Activated naive CD4-positive, alpha-beta T cell treated with anti-CD3 and anti-CD28 coated beads, Interleukin-2, amount 50 U/mL, for 24 hours (primary cell): ENCODE measurements around the gene CFAP90.
A peak's percentile ranks its signal among the peaks of the same experiment; 100 is the strongest.

Source experiments
- H3K27ac Mint-ChIP-seq: one replicate; pipeline ENCODE4 v1.8.0; 2021; ENCODE audit warnings: mild to moderate bottlenecking, mixed read lengths
- H3K27me3 Mint-ChIP-seq: one replicate; pipeline ENCODE4 v1.8.0; 2021; ENCODE audit warnings: mixed read lengths
- H3K36me3 Mint-ChIP-seq: one replicate; pipeline ENCODE4 v1.8.0; 2021; ENCODE audit warnings: mixed read lengths
- H3K4me1 Mint-ChIP-seq: one replicate; pipeline ENCODE4 v1.8.0; 2021; ENCODE audit warnings: mixed read lengths
- H3K4me3 Mint-ChIP-seq: one replicate; pipeline ENCODE4 v1.8.0; 2021; ENCODE audit warnings: mild to moderate bottlenecking, mixed read lengths
- H3K9me3 Mint-ChIP-seq: one replicate; pipeline ENCODE4 v1.8.0; 2021; ENCODE audit warnings: mixed read lengths

CFAP90 gene

DNA sequence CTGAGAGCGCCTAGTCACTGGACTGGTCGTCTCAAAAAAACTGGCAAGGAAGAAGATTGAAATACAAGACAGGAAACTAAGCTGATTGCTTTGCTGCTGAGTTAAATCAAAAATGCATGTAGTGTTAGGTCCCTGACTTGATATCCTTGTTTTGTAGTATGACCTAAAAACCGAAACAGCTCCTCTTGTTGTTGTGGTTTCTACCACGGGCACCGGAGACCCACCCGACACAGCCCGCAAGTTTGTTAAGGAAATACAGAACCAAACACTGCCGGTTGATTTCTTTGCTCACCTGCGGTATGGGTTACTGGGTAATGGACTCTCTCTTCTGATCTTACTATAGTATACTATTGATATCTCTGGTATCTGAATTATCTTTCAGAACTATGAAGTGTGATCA, 22.3 kb upstream of the CFAP90 start:
- Mint-ChIP-seq H3K4me1 (peaks cover 71% of the 10 kb centered on the region), H3K27ac (peak overlapping the region; percentile 60), H3K4me3 (peak overlapping the region; percentile 34), H3K9me3 (no peaks in the 10 kb centered on the region), H3K27me3 (no peaks in the 10 kb centered on the region), H3K36me3 (peaks cover 21% of the 10 kb centered on the region)

DNA sequence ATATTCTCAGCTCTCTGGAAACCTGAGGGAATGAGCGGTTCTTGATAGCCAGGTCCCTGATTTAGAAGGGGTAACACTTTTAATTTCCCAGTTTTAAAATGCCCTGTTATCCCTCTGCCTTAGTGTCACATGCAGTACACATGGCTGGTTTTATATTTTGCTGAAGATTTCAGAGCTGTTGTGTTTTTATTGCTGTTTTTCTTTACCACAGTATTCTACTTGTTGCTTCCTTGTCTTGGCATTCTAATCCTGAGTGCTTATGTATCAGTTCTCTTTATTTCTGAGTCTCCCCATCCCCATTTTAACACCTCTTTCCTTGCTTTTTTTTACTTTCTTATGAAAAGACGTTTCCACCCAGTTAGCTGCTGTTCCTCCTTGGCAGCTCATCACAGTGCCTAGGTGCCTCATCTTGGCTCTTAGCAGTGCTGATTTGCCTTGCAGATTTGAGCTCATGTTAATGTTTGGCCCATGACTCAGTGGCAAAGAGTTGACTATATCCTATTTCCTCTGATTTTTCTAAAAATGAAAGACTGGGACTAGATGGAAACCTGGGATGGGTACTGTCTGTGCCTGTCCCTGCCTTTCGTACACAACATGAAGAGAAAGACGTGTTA, 21.7 kb upstream of the CFAP90 start:
- Mint-ChIP-seq H3K9me3 (no peaks in the 10 kb centered on the region), H3K4me1 (peaks cover 70% of the 10 kb centered on the region), H3K4me3 (peak overlapping the region; percentile 34), H3K27me3 (no peaks in the 10 kb centered on the region), H3K27ac (peak overlapping the region; percentile 38), H3K36me3 (peaks cover 15% of the 10 kb centered on the region)

DNA sequence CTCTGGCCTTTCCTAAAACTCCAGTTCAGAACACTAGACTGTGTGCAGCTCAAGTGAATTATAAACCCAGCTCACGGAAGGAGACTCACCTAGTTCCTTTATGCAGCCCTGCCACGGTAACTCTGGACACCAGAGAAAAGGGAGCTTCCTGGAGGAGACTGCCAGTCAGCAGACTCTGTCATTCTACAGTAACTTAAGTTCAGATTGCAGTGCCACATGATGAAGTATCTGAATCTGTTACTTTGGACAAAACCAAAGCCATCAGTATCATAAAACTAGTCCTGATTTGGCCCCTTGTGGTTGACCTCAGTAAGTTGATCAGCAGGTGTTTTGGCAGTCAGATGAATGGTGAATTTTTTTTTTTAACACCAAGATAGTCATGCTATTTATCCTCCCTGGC, 20.7 kb upstream of the CFAP90 start:
- Mint-ChIP-seq H3K36me3 (peaks cover 13% of the 10 kb centered on the region), H3K27ac (peak overlapping the region; percentile 49), H3K27me3 (no peaks in the 10 kb centered on the region), H3K4me3 (peak overlapping the region; percentile 99), H3K9me3 (no peaks in the 10 kb centered on the region), H3K4me1 (peaks cover 70% of the 10 kb centered on the region)

DNA sequence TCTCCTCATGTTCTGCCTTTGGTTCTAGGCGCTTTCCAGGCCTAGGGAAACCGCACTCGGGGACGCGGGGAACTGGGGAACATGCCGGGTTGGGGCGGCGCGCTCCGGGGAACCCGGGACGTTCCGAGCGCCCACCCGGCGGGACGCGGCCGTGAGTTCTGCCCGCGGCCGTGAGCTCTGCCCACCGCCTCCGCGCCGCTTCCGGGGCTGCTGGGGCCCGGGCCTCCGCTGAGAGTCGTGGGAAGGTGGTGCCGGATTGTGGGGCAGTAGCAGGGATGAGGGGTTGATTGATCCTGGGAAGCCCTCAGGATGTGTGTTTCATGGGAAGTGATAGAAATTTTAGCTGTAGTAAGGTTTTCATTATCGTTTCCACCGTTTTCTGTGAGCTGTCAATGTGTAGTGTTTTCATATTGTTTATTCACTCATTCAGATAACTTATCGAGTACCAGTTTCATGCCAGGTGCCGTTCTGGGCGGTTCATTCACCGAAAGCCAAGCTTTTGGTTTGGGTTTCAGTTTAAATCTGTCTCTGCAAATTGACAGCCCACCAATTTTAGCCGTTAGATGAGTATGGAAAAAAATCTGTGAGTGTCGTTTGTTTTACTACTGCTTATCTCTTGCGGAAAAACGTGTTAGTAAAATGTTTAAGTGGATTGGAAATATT, 18.7 kb upstream of the CFAP90 start:
- no peaks in the 10 kb centered on the region for H3K27me3 Mint-ChIP-seq
- H3K27ac Mint-ChIP-seq, result peak overlapping the region; percentile 91
- H3K9me3 Mint-ChIP-seq, result no peaks in the 10 kb centered on the region
- peak overlapping the region; percentile 99 for H3K4me3 Mint-ChIP-seq
- peaks cover 7% of the 10 kb centered on the region for H3K36me3 Mint-ChIP-seq
- H3K4me1 Mint-ChIP-seq, result peaks cover 79% of the 10 kb centered on the region

DNA sequence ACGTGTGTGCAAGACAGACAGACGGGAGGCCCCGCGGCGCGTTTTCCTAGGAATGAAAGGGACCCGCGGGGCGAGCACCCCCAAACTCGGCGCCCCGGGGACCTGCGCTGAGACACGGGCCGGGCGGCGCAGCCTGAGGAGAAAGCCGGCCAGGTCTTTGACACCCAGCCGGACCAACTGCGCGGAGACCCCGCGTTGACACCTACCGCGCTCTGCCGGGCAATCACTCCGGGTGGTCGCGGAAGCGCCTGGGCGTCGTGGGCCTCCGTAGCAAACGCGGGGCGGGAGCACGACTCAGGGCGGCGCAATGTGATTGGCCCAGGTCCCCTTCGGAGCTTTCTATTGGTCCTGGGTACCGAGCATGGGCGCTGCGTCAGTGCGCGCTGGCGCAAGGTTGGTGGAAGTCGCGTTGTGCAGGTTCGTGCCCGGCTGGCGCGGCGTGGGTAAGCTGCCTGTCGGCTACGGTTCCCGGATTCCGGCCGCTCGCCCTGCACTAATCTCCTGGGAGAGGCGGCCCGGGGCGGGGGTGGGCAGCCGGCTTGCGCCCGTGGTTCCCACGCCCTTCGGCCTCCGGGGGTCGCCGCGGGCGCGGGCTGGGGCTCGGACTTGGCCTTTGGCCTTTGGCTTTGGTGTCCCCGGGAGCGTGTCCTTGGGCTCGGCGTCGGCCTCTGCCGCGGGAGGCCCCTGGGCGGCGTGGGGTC, 18.0 kb upstream of the CFAP90 start, which contains the start of the genes FASTKD3 and MTRR:
Gene FASTKD3, minus strand, starts transcription at position 259 of the 701 bp plus-strand sequence. CDS start 948 bp downstream, outside the sequence.
Gene MTRR, plus strand, starts transcription at position 376 of the 701 bp plus-strand sequence. CDS start 1,647 bp downstream, outside the sequence.
- Mint-ChIP-seq H3K9me3 (no peaks in the 10 kb centered on the region), H3K4me1 (peaks cover 77% of the 10 kb centered on the region), H3K27ac (peak within 1 kb of the TSS; percentile 91), H3K4me3 (peak within 1 kb of the TSS; percentile 99), H3K27me3 (no peaks in the 10 kb centered on the region), H3K36me3 (peaks cover 7% of the 10 kb centered on the region)

DNA sequence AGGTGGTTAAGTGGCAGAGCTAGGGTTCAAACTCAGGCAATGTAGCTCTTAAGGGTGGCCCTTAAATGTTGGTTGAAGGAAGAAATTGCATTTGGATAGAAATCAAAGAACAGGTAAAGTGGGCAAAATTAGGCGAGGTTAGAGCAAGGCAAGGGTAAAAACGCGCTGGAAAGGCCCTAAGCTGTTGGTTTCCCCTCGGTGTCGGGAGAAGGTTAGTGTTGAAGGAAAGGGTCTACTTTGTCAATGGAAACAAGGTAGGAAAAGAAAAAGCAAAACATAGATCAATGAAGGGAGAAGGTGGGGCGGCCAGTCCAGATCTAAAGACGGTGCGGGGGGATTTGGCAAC, 17.5 kb upstream of the CFAP90 start:
- H3K4me1 Mint-ChIP-seq, result peaks cover 72% of the 10 kb centered on the region
- H3K27me3 Mint-ChIP-seq, result no peaks in the 10 kb centered on the region
- H3K27ac Mint-ChIP-seq, result peak overlapping the region; percentile 91
- no peaks in the 10 kb centered on the region for H3K9me3 Mint-ChIP-seq
- H3K4me3 Mint-ChIP-seq, result peak overlapping the region; percentile 99
- peaks cover 7% of the 10 kb centered on the region for H3K36me3 Mint-ChIP-seq

DNA sequence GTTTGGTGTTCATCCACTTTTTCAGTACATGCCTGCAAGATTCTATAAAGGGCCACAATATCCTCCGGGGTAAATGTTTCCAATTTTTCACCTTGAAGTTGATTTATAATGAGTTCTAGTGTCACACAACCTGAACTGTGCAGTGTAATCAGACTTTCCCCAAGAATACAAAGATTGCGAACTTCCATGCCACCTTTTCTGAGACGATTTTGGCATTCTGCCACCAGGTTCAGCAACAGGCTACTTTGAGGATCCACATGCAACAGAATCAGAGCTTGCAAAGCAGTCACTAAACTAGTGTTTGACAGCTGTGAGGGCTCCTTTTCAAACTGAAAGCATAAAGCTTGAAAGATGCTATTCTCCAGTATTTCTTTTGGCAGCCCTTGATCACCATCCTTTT, 16.3 kb upstream of the CFAP90 start:
- Mint-ChIP-seq H3K27ac (no peak overlapping the region), H3K36me3 (peaks cover 9% of the 10 kb centered on the region), H3K4me1 (peaks cover 61% of the 10 kb centered on the region), H3K4me3 (peak overlapping the region; percentile 99), H3K27me3 (no peaks in the 10 kb centered on the region), H3K9me3 (no peaks in the 10 kb centered on the region)

DNA sequence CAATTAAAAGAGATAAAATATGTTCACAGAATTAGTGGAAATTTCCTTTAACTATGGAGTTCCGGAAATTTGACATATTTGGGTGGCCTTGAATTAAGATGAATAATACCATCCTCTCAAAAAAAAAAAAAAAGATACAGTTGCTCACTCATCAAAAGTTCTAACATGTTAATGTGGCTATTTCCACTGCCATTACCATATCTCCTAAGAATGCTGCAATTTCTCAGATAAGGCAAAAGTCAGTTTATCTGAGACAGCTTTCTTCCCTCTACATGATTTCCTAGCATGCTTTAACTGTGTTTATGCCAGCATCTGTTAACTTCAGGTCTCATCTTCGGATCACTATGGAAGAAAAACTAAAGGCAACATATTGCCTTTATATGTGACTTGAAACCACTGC, 15.3 kb upstream of the CFAP90 start:
- Mint-ChIP-seq H3K27ac (no peak overlapping the region), H3K9me3 (no peaks in the 10 kb centered on the region), H3K4me1 (peaks cover 50% of the 10 kb centered on the region), H3K27me3 (no peaks in the 10 kb centered on the region), H3K4me3 (no peak overlapping the region), H3K36me3 (peaks cover 9% of the 10 kb centered on the region)

DNA sequence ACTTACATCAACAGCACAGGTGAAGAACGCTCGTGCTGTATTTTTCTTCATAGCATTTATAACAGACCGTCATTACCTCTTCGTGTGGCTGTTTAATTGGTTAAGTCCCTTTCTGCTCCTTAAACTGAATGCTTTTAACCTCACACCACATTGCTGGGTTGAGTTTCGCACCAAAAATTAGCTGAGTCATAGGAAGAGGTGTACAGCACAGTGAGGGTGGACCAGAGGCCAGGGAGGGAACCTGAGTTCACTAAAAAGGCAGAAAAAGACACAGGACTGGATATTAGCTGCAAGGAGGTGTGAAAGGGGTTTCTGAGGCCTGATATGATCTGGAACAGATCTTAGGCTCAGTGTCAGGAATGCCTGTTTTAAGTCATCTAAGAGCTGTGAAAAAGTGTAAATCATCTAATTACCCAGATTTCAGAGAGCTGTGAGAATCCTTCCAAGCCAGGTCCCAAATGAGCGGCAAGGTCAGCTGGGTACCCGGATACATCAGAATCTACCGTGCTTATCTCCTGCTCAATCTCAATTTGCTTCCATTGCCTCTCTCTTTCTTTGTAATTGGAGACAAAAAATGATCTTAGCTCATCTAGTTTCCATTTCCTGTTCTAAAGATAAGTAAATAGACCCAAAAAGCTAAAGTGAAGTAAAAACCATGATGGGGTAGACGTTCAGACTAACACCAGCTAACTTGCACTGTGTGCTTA, 7.1 kb upstream of the CFAP90 start:
- Mint-ChIP-seq H3K27ac (peak overlapping the region; percentile 56), H3K27me3 (peaks cover 2% of the 10 kb centered on the region), H3K4me3 (no peak overlapping the region), H3K9me3 (no peaks in the 10 kb centered on the region), H3K4me1 (peaks cover 18% of the 10 kb centered on the region), H3K36me3 (peaks cover 4% of the 10 kb centered on the region)

DNA sequence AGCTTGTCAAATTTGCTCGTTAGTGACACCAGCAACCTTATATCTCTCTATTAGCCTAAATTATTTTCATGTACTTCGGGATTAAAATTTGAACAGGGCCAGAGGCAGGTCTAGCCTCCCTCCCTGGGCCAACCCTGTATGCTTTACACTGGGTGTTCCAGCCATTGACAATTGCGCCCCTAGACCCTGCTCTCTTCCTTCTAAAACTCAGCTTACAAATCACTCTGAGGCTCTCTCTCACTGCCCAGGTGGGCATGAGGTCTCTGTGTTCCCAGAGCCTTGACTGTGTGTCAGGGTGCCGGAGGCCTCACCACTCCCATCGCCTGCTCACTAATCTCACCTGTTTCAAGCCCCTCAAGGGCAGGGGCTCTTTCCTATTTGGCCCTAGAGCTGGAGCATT, 6.4 kb upstream of the CFAP90 start:
- no peak overlapping the region for H3K4me3 Mint-ChIP-seq
- H3K36me3 Mint-ChIP-seq, result peaks cover 2% of the 10 kb centered on the region
- H3K27ac Mint-ChIP-seq, result no peak overlapping the region
- H3K4me1 Mint-ChIP-seq, result peaks cover 21% of the 10 kb centered on the region
- peaks cover 2% of the 10 kb centered on the region for H3K27me3 Mint-ChIP-seq
- H3K9me3 Mint-ChIP-seq, result no peaks in the 10 kb centered on the region

DNA sequence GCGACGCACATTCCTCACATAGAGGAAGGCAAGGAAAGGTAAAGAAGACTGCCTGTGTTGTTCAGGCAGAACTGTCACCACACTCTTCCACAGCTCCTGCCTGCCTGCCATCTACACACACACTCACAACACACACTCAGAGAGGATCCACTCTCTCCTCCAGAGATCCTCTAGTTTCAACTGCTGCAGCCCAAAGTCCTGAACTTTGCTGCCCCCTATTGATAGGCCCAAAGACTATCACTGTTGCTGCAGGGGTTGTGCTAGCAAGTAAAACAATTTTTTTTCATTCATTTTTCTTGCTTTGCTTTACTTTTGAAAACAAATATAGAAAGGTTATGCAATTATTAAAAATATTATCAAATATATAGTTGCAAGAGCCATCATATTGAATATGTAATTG, 5.9 kb upstream of the CFAP90 start:
- Mint-ChIP-seq H3K4me3 (no peak overlapping the region), H3K27ac (no peak overlapping the region), H3K4me1 (peaks cover 26% of the 10 kb centered on the region), H3K36me3 (peaks cover 2% of the 10 kb centered on the region), H3K9me3 (no peaks in the 10 kb centered on the region), H3K27me3 (peaks cover 2% of the 10 kb centered on the region)

DNA sequence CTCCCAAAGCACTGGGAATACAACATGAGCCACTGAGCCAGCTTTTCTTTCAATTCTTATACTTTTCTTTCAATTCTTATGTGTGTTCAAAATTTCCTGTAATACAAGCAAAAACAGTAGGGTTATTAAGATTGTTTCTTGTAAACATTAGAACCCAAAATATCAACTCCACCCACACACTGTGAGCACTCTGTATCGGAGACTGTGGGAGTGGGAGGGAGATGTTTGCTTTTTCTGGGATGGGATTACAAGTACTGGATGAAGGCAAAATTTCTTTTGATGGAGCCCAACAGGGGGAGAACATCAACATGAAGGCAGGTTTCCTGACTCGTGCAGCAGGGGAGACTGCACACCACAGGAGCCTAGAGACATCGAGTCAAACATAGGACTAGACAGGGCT, 4.7 kb upstream of the CFAP90 start:
- Mint-ChIP-seq H3K9me3 (no peaks in the 10 kb centered on the region), H3K27me3 (peaks cover 2% of the 10 kb centered on the region), H3K36me3 (peaks cover 2% of the 10 kb centered on the region), H3K4me3 (no peak overlapping the region), H3K4me1 (peaks cover 34% of the 10 kb centered on the region), H3K27ac (no peak overlapping the region)

DNA sequence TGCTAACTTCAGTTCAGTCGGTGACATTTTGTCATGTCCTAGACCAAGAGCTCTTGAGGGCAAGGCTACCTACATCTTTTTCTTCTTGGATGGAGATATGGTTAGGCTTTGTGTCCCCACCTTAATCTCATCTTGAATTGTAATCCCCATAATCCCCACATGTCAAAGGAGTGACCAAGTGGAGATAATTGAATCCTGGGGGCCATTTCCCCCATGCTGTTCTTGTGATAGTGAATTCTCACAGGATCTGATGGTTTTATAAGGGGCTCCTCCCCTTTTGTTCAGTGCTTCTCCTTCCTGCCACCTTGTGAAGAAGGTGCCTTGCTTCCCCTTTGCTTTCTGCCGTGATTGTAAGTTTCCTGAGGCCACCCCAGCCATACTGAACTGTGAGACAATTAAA, 2.1 kb upstream of the CFAP90 start:
- Mint-ChIP-seq H3K27ac (no peak overlapping the region), H3K36me3 (no peaks in the 10 kb centered on the region), H3K4me1 (peaks cover 23% of the 10 kb centered on the region), H3K9me3 (no peaks in the 10 kb centered on the region), H3K4me3 (no peak overlapping the region), H3K27me3 (peaks cover 11% of the 10 kb centered on the region)

DNA sequence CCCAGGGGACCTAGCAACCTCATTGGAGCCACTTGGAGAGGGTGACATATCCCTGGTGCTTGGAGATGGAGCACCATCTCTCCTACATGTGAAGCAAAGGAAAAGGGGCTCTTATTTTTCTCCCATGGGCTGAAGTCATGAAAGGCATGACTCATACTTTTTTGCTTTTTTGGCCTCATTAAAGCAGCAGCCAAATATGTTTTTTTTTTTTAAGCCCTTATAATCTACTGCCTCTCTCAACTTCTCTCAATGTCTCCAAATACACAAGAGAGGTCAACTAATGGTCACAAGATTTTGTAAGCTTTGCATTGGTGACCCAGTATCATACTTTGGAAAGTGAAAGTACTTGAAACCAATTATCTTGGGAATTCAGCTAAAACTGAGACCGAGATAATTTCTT, 1.6 kb upstream of the CFAP90 start:
- no peaks in the 10 kb centered on the region for H3K36me3 Mint-ChIP-seq
- H3K27ac Mint-ChIP-seq, result peak overlapping the region; percentile 42
- no peaks in the 10 kb centered on the region for H3K9me3 Mint-ChIP-seq
- H3K4me1 Mint-ChIP-seq, result peaks cover 19% of the 10 kb centered on the region
- H3K27me3 Mint-ChIP-seq, result peaks cover 11% of the 10 kb centered on the region
- H3K4me3 Mint-ChIP-seq, result peak overlapping the region; percentile 42

DNA sequence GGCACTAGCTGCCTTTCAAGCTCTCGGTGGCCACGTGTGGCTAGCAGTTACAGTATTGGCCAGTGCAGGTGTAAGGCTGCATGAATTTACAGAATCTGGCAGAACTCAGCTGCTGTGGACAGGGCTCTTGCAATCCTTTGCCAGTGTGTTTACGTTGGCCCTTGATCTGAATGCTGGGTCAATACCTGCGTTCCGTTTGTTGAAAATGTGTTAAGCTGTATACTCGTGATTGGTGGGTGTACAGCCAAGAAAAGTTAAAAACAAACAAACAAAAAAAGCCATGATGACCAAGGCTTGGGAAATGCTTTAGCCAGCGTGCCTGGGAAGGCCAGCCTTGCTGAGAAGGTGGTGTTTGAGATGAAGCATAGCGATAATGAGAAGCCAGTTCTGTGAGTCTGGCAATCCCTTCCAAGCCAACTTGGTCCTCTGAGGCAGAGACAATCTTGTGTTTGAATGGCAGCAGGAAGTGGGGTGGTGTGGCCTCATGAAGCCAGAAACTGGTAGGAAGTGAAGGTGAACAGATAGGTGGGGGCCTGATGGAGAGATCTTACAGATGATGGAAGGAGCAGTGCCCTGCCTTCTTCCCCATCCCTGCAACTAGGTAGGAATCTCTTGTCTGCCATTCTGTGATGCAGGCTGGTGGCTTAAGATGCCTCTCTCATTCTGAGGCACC, 820 bp upstream of the CFAP90 start:
- peaks cover 11% of the 10 kb centered on the region for H3K27me3 Mint-ChIP-seq
- H3K4me3 Mint-ChIP-seq, result peak overlapping the region; percentile 42
- H3K36me3 Mint-ChIP-seq, result no peaks in the 10 kb centered on the region
- no peak overlapping the region for H3K27ac Mint-ChIP-seq
- H3K4me1 Mint-ChIP-seq, result peaks cover 17% of the 10 kb centered on the region
- no peaks in the 10 kb centered on the region for H3K9me3 Mint-ChIP-seq
